NCI-H2107 (cell line): ENCODE data around the gene DSEL.

Experiments used
- DNase-seq: peaks from one replicate; lab custom pipeline; 2025; lab: John Stamatoyannopoulos, UW

DSEL gene

GRCh38 chr18:67516539-67517443 is at the start of gene DSEL:
Gene DSEL (minus strand): TSS chr18:67516720. CDS start chr18:67514608, 2,112 bp downstream.
- DNase-seq = peak; percentile 94

GRCh38 chr18:67553437-67553836 is 36.9 kb upstream of the DSEL start:
- DNase-seq = no peak

- no peak for DNase-seq
These were observed 34.5 kb upstream of the DSEL start for GRCh38 chr18:67550872-67551520.

- no peak for DNase-seq
These were observed 33.4 kb upstream of the DSEL start for GRCh38 chr18:67549946-67550345.

GRCh38 chr18:67545681-67546080 is 29.2 kb upstream of the DSEL start:
- DNase-seq = no peak

- DNase-seq = no peak
These were observed 24.0 kb upstream of the DSEL start for GRCh38 chr18:67540559-67540958.

- DNase-seq = no peak
These were observed 15.4 kb upstream of the DSEL start for GRCh38 chr18:67531929-67532328.

- no peak for DNase-seq
These were observed 9.0 kb upstream of the DSEL start for GRCh38 chr18:67525328-67526099.

GRCh38 chr18:67520351-67520921 is 3.9 kb upstream of the DSEL start:
- DNase-seq = no peak

GRCh38 chr18:67519592-67519991 is 3.1 kb upstream of the DSEL start:
- DNase-seq = no peak

- no peak for DNase-seq
These were observed 2.0 kb upstream of the DSEL start for GRCh38 chr18:67518566-67518965.

GRCh38 chr18:67517444-67517765 is 885 bp upstream of the DSEL start:
- peak; percentile 7 for DNase-seq

GRCh38 chr18:67515942-67516538 is 480 bp downstream of the DSEL start:
- DNase-seq = peak; percentile 84

- no peak for DNase-seq
These were observed 1.5 kb downstream of the DSEL start for GRCh38 chr18:67514901-67515540.

- DNase-seq = no peak
These were observed 2.1 kb downstream of the DSEL start for GRCh38 chr18:67514465-67514864.

GRCh38 chr18:67513280-67513679 is 3.2 kb downstream of the DSEL start:
- DNase-seq = no peak

- DNase-seq = no peak
These were observed 4.7 kb downstream of the DSEL start for GRCh38 chr18:67511840-67512239.

GRCh38 chr18:67510831-67511230 is 5.7 kb downstream of the DSEL start:
- no peak for DNase-seq

GRCh38 chr18:67509741-67510391 is 6.7 kb downstream of the DSEL start:
- DNase-seq = no peak

- no peak for DNase-seq
These were observed 8.4 kb downstream of the DSEL start for GRCh38 chr18:67508146-67508545.

GRCh38 chr18:67504739-67505138 is 11.8 kb downstream of the DSEL start:
- DNase-seq = no peak
